MM.1S (cell line): Measurements from ENCODE around the gene CACNA1C.

Experiments
- EZH2phosphoT487 ChIP-seq: fragments of 300-600 bp; sonication (generic); IDR thresholded peaks from 2 replicates; pipeline ENCODE4 v1.6.1; 2018; ENCODE audit warnings: antibody characterized with exemption, low read length
- TF ChIP-seq, protein P1 (sequence below): fragments of 300-600 bp; sonication (generic); IDR thresholded peaks from 2 replicates; pipeline ENCODE4 v1.5.1; 2016; ENCODE audit warnings: antibody characterized with exemption, low read length, mixed read lengths

DNA sequence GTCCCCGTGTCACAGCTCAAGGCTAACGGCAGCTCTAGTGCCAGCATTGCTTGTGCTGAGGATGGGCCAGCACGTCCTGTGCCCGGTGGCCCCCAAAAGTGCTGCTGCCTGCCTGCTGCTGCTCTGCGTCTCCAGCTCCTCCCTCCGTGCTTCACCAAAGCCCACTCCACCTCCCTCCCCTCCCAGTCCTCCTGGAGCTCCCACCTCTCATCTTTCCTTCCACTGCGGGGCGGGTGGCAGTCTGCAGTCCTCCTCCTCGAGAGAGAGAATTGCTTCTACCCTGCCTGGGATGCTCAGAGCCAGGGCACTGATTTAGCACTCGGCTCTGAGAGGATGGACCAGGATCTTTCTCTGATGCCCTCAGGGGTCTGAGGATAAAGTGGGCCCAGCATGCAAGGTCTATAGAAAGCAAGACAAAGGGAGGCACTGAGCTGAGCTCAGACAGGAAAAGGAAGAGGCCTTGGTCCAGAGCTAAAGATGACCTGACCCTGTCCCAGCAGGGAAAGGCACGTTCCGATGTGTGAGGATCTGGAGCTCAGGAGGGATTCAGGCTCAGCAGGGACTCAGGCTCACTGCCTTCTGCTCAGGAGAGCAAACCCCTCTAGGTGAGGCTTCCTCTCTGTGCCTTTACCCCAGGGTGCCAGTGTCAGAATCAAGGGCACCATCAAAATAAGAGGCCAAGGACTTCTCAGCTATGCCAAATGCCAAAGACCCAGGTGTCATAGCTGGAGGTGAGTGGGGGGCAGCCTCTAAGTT is 628.8 kb downstream of the CACNA1C start:
- TF ChIP-seq, protein P1, sequence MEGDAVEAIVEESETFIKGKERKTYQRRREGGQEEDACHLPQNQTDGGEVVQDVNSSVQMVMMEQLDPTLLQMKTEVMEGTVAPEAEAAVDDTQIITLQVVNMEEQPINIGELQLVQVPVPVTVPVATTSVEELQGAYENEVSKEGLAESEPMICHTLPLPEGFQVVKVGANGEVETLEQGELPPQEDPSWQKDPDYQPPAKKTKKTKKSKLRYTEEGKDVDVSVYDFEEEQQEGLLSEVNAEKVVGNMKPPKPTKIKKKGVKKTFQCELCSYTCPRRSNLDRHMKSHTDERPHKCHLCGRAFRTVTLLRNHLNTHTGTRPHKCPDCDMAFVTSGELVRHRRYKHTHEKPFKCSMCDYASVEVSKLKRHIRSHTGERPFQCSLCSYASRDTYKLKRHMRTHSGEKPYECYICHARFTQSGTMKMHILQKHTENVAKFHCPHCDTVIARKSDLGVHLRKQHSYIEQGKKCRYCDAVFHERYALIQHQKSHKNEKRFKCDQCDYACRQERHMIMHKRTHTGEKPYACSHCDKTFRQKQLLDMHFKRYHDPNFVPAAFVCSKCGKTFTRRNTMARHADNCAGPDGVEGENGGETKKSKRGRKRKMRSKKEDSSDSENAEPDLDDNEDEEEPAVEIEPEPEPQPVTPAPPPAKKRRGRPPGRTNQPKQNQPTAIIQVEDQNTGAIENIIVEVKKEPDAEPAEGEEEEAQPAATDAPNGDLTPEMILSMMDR = no peak
- TF ChIP-seq EZH2phosphoT487 = no peak
